T-cell (primary cell): ENCODE measurements around the gene R3HDML. TPM values are rescaled to one million over a fixed set of nuclear protein-coding genes. Genes with fewer than 3 reads are reported as not detected.

ENCODE experiments used
- ATAC-seq, 4 experiments: fragments of 200-7000 bp in 3 of 4; fragments of 150-1000 bp in 1 of 4; cut with Tn5 transposase; replicated peaks in 1 of 4; 1 replicate in 3 of 4; 2 replicates in 1 of 4; pipeline ENCODE4 v1.10.0; 2021; ENCODE audit warnings: moderate library complexity in 3 of 4, mild to moderate bottlenecking in 2 of 4, moderate number of reproducible peaks in 1 of 4
- CTCF ChIA-PET, 2 donors: fragments of 300-600 bp; sonication (Branson Sonifier 250); formaldehyde crosslinking; loops; one replicate each; lab custom pipeline; 2022; ENCODE audit warnings: antibody characterized with exemption in 2 of 2; lab: Charles Lee
- POLR2A ChIA-PET, 2 donors: fragments of 300-600 bp; sonication (Branson Sonifier 250); formaldehyde crosslinking; loops; one replicate each; lab custom pipeline; 2022; ENCODE audit warnings: antibody characterized with exemption in 2 of 2; lab: Charles Lee
- DNase-seq, 35 experiments: peaks; one replicate each; pipeline versions ENCODE4 v3.0.0 to v3.0.0-alpha.2; 2013 to 2023
- H3K27ac ChIP-seq: one replicate; pipeline ENCODE4 v1.5.1; 2013; ENCODE audit warnings: low read length
- H3K27me3 ChIP-seq, 2 experiments: replicated peaks in 1 of 2; 1 replicate in 1 of 2; 2 replicates in 1 of 2; pipeline versions ENCODE4 v1.6.1 to v1.7.0; 2013; ENCODE audit warnings: low read length in 1 of 2, mixed read lengths in 1 of 2; ENCODE audit not compliant: control insufficient read depth in 2 of 2, insufficient read depth in 2 of 2; ENCODE audit errors: extremely low read depth in 1 of 2
- H3K36me3 ChIP-seq, 2 donors: 1 replicate in 1 of 2; 2 replicates in 1 of 2; pipeline versions ENCODE4 v1.6.1 to v1.7.0; 2013; ENCODE audit warnings: low read length in 1 of 2; ENCODE audit not compliant: control insufficient read depth in 2 of 2, insufficient read depth in 1 of 2; ENCODE audit errors: extremely low read depth in 1 of 2
- H3K4me1 ChIP-seq, 2 experiments: 1 replicate in 1 of 2; 2 replicates in 1 of 2; pipeline versions ENCODE4 v1.6.1 to v1.7.0; 2013; ENCODE audit warnings: low read length in 2 of 2, mixed read lengths in 1 of 2; ENCODE audit not compliant: insufficient read depth in 2 of 2, control insufficient read depth in 1 of 2; ENCODE audit errors: extremely low read depth in 1 of 2
- H3K4me3 ChIP-seq, 2 donors: 1 replicate in 1 of 2; 2 replicates in 1 of 2; pipeline versions ENCODE4 v1.5.1 to v1.7.0; 2013; ENCODE audit warnings: mild to moderate bottlenecking in 2 of 2, low read length in 1 of 2, moderate library complexity in 1 of 2; ENCODE audit not compliant: control insufficient read depth in 1 of 2; ENCODE audit errors: extremely low read depth in 1 of 2
- H3K9me3 ChIP-seq: 2 replicates; pipeline ENCODE4 v1.7.0; 2013
- H3K27ac Mint-ChIP-seq, 2 donors: one replicate each; pipeline ENCODE4 v1.8.0; 2020 to 2021; ENCODE audit warnings: mild to moderate bottlenecking in 2 of 2, mixed read lengths in 2 of 2
- H3K27me3 Mint-ChIP-seq, 2 donors: one replicate each; pipeline ENCODE4 v1.8.0; 2021 to 2022; ENCODE audit warnings: mixed read lengths in 2 of 2
- H3K36me3 Mint-ChIP-seq: one replicate; pipeline ENCODE4 v1.8.0; 2021; ENCODE audit warnings: mixed read lengths
- H3K4me1 Mint-ChIP-seq, 3 donors: one replicate each; pipeline ENCODE4 v1.8.0; 2020 to 2022; ENCODE audit warnings: mixed read lengths in 3 of 3, mild to moderate bottlenecking in 1 of 3
- H3K4me3 Mint-ChIP-seq, 3 donors: one replicate each; pipeline ENCODE4 v1.8.0; 2020 to 2022; ENCODE audit warnings: mild to moderate bottlenecking in 3 of 3, mixed read lengths in 3 of 3, moderate library complexity in 3 of 3
- H3K9me3 Mint-ChIP-seq, 3 donors: one replicate each; pipeline ENCODE4 v1.8.0; 2020 to 2022; ENCODE audit warnings: mixed read lengths in 3 of 3
- WGBS: methylation state at CpG from one replicate; pipeline ENCODE4 v1.1.5; 2013; ENCODE audit warnings: missing lambda C conversion rate; ENCODE audit not compliant: insufficient coverage; 5-methylcytosine and 5-hydroxymethylcytosine counted together
- total RNA-seq, 35 experiments: library from RNA in 6 of 35; stranded (reverse) in 6 of 35; fragments of 120-200 nt in 1 of 35; gene quantifications; one replicate each; pipeline versions ENCODE4 v1.2.1 to v1.2.4 and lab custom pipeline; 2013 to 2026

R3HDML gene
- total RNA-seq, 5 donors from 2014 or later (not counting 1 experiment from before 2014, with no cell fraction given): not detected

GRCh38 chr20:44309763-44310663 is 26.8 kb upstream of the R3HDML start:
- ChIA-PET CTCF (interaction anchor here (1.0 to 9.4 kb wide), 5 partner anchors 93 to 120 kb away, joined by 3 to 246 read pairs (median 13); no protein-coding TSS in a partner anchor), POLR2A (interaction anchor here (0.5 to 1.2 kb wide), 4 partner anchors 80 to 98 kb away, joined by 3 to 5 read pairs (median 4); no protein-coding TSS in a partner anchor)
- Mint-ChIP-seq H3K9me3 (no peaks in the 10 kb centered on the region), H3K4me1 (peaks cover 20 to 30% (median 24%) of the 10 kb centered on the region in 3 donors), H3K27ac (peak overlapping the region; percentile 4 to 66), H3K27me3 (no peaks in the 10 kb centered on the region), H3K36me3 (peaks cover 7% of the 10 kb centered on the region), H3K4me3 (peak overlapping the region; percentile 86 to 92 (median 91))
- Histone ChIP-seq H3K9me3 (no peaks in the 10 kb centered on the region), H3K4me3 (peak overlapping the region; percentile 68 to 95), H3K27ac (no peak overlapping the region), H3K4me1 (peaks cover 7 to 23% of the 10 kb centered on the region in 2 experiments), H3K27me3 (peaks cover 0 to 3% of the 10 kb centered on the region in 2 experiments), H3K36me3 (peaks cover 7% of the 10 kb centered on the region in 2 donors)
- ATAC-seq (no peak), DNase-seq (peak in 2 of 35 experiments; percentile 5 to 16)
- WGBS: 18% methylated on average over 9 of the region's 17 CpGs

DNA sequence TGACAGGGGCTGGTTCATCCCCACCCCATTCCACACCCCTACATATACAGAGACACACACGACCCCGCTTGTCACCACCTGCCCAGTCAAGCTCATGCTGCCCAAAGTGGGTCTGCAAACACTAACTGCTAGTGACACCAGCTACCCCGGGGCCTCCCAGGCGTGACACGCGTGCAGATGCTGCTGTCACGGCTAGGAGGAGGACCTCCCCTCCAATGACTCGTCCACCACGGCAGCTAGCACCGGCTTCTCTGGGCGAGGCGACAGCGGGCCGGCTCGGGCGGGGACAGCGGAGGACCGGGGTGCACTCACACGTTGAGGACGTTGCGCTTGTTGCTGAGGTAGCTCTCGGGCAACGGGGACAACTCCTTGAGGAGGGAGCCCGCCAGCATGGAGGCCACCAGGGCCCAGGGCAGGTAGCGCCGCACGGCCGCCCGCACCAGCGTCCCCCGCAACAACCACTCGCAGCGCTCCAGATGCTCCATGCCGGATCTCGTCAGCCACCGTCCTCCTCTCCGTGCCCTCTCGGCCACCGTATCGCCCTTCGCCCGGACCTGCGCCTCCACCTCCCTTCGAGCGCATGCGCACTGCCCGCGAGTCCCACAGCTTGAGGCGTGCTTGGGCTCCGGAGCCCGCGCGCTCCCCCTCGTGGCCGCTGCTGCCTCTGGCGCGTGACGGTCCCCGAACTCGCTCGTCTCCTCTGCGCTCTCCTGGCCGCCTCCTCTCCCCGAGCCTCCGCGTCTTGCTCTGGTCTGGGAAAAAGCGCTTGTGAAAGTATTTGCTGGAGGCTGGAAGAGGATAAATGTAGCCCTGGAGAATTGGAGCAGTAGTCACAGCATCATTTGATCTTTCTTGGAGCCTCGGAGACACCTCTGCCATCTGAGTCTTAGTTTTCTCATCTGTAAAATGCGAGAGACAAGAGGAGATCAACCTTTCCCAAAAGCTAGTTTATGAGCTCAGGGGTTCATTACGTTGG is 25.9 kb upstream of the R3HDML start, which contains the start of gene FITM2:
FITM2 (minus strand) TSS at position 539 of the 976 bp plus-strand sequence; CDS start at position 485, 54 bp downstream.
- no peaks in the 10 kb centered on the region for H3K9me3 Mint-ChIP-seq
- peak within 1 kb of the TSS; percentile 83 to 87 for H3K27ac Mint-ChIP-seq
- H3K4me1 ChIP-seq: peaks cover 7 to 23% of the 10 kb centered on the region in 2 experiments
- ATAC-seq (peak; percentile 92 to 98 (median 95)), DNase-seq (peak; percentile 93 to 99 (median 96))
- H3K4me3 Mint-ChIP-seq: peak within 1 kb of the TSS; percentile 86 to 92 (median 91)
- ChIA-PET CTCF (interaction anchor here (0.6 to 9.4 kb wide), 14 partner anchors 9 to 730 kb away, joined by 3 to 246 read pairs (median 4); no protein-coding TSS in a partner anchor), POLR2A (interaction anchor here (0.6 to 1.3 kb wide), 8 partner anchors 9 to 854 kb away, joined by 3 to 7 read pairs (median 4); partner anchors contain the start of gene SRSF6 (in 1 of the 2))
- peaks cover 7% of the 10 kb centered on the region for H3K36me3 Mint-ChIP-seq
- H3K27ac ChIP-seq: peak within 1 kb of the TSS; percentile 5
- no peaks in the 10 kb centered on the region for H3K27me3 Mint-ChIP-seq
- H3K27me3 ChIP-seq: peaks cover 0 to 3% of the 10 kb centered on the region in 2 experiments
- WGBS: under 1% methylated on average over 56 of the region's 70 CpGs
- peak within 1 kb of the TSS; percentile 68 to 95 for H3K4me3 ChIP-seq
- H3K9me3 ChIP-seq: no peaks in the 10 kb centered on the region
- H3K36me3 ChIP-seq: peaks cover 6 to 7% of the 10 kb centered on the region in 2 donors
- H3K4me1 Mint-ChIP-seq: peaks cover 20 to 29% (median 24%) of the 10 kb centered on the region in 3 donors

DNA sequence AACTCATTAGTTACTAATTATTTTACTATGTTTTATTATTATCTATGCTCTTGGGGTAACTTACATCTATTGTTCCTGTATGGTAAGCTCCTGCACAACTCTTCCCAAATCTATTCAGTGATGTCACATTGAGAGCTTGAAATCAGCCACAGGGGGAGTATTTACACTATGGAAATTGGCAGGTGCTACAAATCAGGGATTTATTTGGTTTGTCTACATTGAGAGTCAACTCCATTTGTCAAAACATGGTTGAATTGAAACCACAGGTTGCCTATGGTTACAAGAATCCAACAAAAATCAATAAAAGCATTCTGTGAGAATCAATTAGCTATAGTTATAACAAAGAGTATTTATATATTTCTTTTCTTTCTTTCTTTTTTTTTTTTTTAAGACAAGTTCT is 22.0 kb upstream of the R3HDML start:
- H3K9me3 Mint-ChIP-seq: no peaks in the 10 kb centered on the region
- Histone ChIP-seq H3K27ac (no peak overlapping the region), H3K4me1 (peaks cover 4 to 15% of the 10 kb centered on the region in 2 experiments), H3K36me3 (no peaks in the 10 kb centered on the region), H3K9me3 (no peaks in the 10 kb centered on the region), H3K4me3 (no peak overlapping the region), H3K27me3 (peaks cover 0 to 11% of the 10 kb centered on the region in 2 experiments)
- POLR2A ChIA-PET: interaction anchor here in 1 of 2 donors (0.6 to 0.7 kb wide), 2 partner anchors 99 to 582 kb away, joined by 3 read pairs; no protein-coding TSS in a partner anchor
- CTCF ChIA-PET: interaction anchor here (0.5 to 9.4 kb wide), 6 partner anchors 13 to 265 kb away, joined by 3 to 246 read pairs (median 4); no protein-coding TSS in a partner anchor
- H3K27ac Mint-ChIP-seq: no peak overlapping the region
- ATAC-seq (no peak), DNase-seq (no peak)
- no peaks in the 10 kb centered on the region for H3K36me3 Mint-ChIP-seq
- H3K27me3 Mint-ChIP-seq: peaks cover 0 to 4% of the 10 kb centered on the region in 2 donors
- no peak overlapping the region for H3K4me3 Mint-ChIP-seq
- H3K4me1 Mint-ChIP-seq: peaks cover 11 to 15% (median 13%) of the 10 kb centered on the region in 3 donors

- no peaks in the 10 kb centered on the region for H3K4me1 ChIP-seq
- no peaks in the 10 kb centered on the region for H3K36me3 ChIP-seq
- Mint-ChIP-seq H3K27me3 (peaks cover 0 to 4% of the 10 kb centered on the region in 2 donors), H3K27ac (no peak overlapping the region), H3K4me3 (no peak overlapping the region), H3K36me3 (no peaks in the 10 kb centered on the region), H3K9me3 (no peaks in the 10 kb centered on the region), H3K4me1 (no peaks in the 10 kb centered on the region)
- H3K9me3 ChIP-seq: no peaks in the 10 kb centered on the region
- H3K27me3 ChIP-seq: peaks cover 0 to 16% of the 10 kb centered on the region in 2 experiments
- CTCF ChIA-PET: interaction anchor here (0.6 to 4.4 kb wide), 5 partner anchors 8 to 131 kb away, joined by 3 to 30 read pairs (median 3); partner anchors contain the start of gene FITM2 (in 1 of the 2)
- DNase-seq: no peak
- WGBS: no CpG with 5 or more reads among the region's 2 CpGs
- ATAC-seq: no peak
- POLR2A ChIA-PET: interaction anchor here in 1 of 2 donors (0.6 to 0.7 kb wide), 2 partner anchors 9 to 566 kb away, joined by 3 read pairs; partner anchors contain the start of genes FITM2 and YWHAB
- no peak overlapping the region for H3K4me3 ChIP-seq
- H3K27ac ChIP-seq: no peak overlapping the region
These were observed 16.9 kb upstream of the R3HDML start for GRCh38 chr20:44319839-44320422.

- Histone ChIP-seq H3K36me3 (no peaks in the 10 kb centered on the region), H3K27ac (no peak overlapping the region), H3K4me3 (no peak overlapping the region), H3K9me3 (no peaks in the 10 kb centered on the region), H3K4me1 (peaks cover 0 to 6% of the 10 kb centered on the region in 2 experiments), H3K27me3 (peaks cover 0 to 23% of the 10 kb centered on the region in 2 experiments)
- H3K36me3 Mint-ChIP-seq: no peaks in the 10 kb centered on the region
- H3K27ac Mint-ChIP-seq: no peak overlapping the region
- 40% methylated on average over 1 of the region's 1 CpG for WGBS
- no peaks in the 10 kb centered on the region for H3K9me3 Mint-ChIP-seq
- DNase-seq (no peak), ATAC-seq (no peak)
- no peak overlapping the region for H3K4me3 Mint-ChIP-seq
- ChIA-PET CTCF (interaction anchor here in 1 of 2 donors (0.5 kb wide), 1 partner anchor 10 kb away, joined by 12 read pairs; no protein-coding TSS in a partner anchor), POLR2A (no interaction called here)
- H3K4me1 Mint-ChIP-seq: peaks cover 0 to 2% (median 0%) of the 10 kb centered on the region in 3 donors
- peaks cover 0 to 6% of the 10 kb centered on the region in 2 donors for H3K27me3 Mint-ChIP-seq
These were observed 12.5 kb upstream of the R3HDML start for GRCh38 chr20:44324343-44324742.
